Uterus (tissue), 4 donors: Measurements from ENCODE around the gene NRBF2. TPM values are rescaled to one million over a fixed set of nuclear protein-coding genes. Genes with fewer than 3 reads are reported as not detected.
"Not testable (repeated sequence)": the region's sequence is repeated elsewhere in the genome, so short reads cannot be mapped to it uniquely, and the experiment has no call there.

Experiments
- DNase-seq, 2 donors: peaks; one replicate each; pipeline ENCODE4 v3.0.0-alpha.2; 2019 to 2020
- H3K27ac ChIP-seq, 2 donors: fragments of 200-600 bp; sonication (generic); 1 replicate in 1 of 2; 2 replicates in 1 of 2; pipeline ENCODE4 v1.5.1; 2016 to 2018
- H3K27me3 ChIP-seq, 2 donors: fragments of 200-600 bp; sonication (generic); one replicate each; pipeline ENCODE4 v1.5.1; 2018 to 2019; ENCODE audit warnings: control low read depth in 1 of 2
- H3K36me3 ChIP-seq, 2 donors: fragments of 200-600 bp; sonication (generic); one replicate each; pipeline ENCODE4 v1.5.1; 2019; ENCODE audit warnings: control low read depth in 1 of 2
- H3K4me1 ChIP-seq, 2 donors: fragments of 200-600 bp; sonication (generic); one replicate each; pipeline ENCODE4 v1.5.1; 2018 to 2019; ENCODE audit warnings: control low read depth in 1 of 2
- H3K4me3 ChIP-seq, 2 donors: fragments of 200-600 bp; sonication (generic); 1 replicate in 1 of 2; 2 replicates in 1 of 2; pipeline ENCODE4 v1.5.1; 2018 to 2019; ENCODE audit warnings: mild to moderate bottlenecking in 1 of 2
- H3K9me3 ChIP-seq, 2 donors: fragments of 200-600 bp; sonication (generic); one replicate each; pipeline ENCODE4 v1.5.1; 2019; ENCODE audit warnings: control low read depth in 1 of 2
- CTCF ChIP-seq, 4 experiments: fragments of 200-600 bp in 2 of 4; fragments of 450-650 bp in 2 of 4; sonication (generic) in 2 of 4; IDR thresholded peaks; one replicate each; pipeline ENCODE4 v1.5.1; 2016 to 2019; ENCODE audit warnings: antibody characterized with exemption in 4 of 4, mild to moderate bottlenecking in 2 of 4, moderate library complexity in 1 of 4
- POLR2A ChIP-seq, 2 donors: fragments of 450-650 bp; IDR thresholded peaks; one replicate each; pipeline ENCODE4 v1.6.1; 2016; ENCODE audit warnings: antibody characterized with exemption in 2 of 2, mild to moderate bottlenecking in 1 of 2, moderate library complexity in 1 of 2
- intact Hi-C: fragments of 100-400 bp; cut with DNase I; formaldehyde crosslinking; loops from one replicate; pipeline ENCODE4 v1.15.1; 2023; ENCODE audit warnings: low total_unique reads
- total RNA-seq, 4 donors: library from RNA; depleted of rRNA in 3 of 4; stranded (reverse); fragments of >200 nt in 3 of 4; gene quantifications; one replicate each; pipeline versions ENCODE4 v1.1.0 to v1.2.4, GENCODE V29; 2014 to 2023
- donor health status: DM: yes; HTN: yes; CAD: no.

NRBF2 gene
- total RNA-seq, 4 donors from 2014 or later = 4.1 to 20.7 (median 17.0) TPM

GRCh38 chr10:63145782-63146181 is 12.7 kb downstream of the NRBF2 start:
- no peaks in the 10 kb centered on the region for H3K27me3 ChIP-seq
- no peak overlapping the region for H3K4me3 ChIP-seq

GRCh38 chr10:63146503-63146902 is 13.4 kb downstream of the NRBF2 start:
- Histone ChIP-seq H3K9me3 (no peaks in the 10 kb centered on the region), H3K27ac (peak overlapping the region; percentile 5 to 30), H3K4me1 (no peaks in the 10 kb centered on the region), H3K4me3 (no peak overlapping the region), H3K36me3 (no peaks in the 10 kb centered on the region), H3K27me3 (no peaks in the 10 kb centered on the region)
- no peak for DNase-seq
- intact Hi-C loops = no loop called here
- TF ChIP-seq POLR2A (IDR thresholded peaks at IDR 0.05) (no peak), CTCF (IDR thresholded peaks at IDR 0.05) (no peak)

More at GRCh38 chr10:63145782-63146181, 12.7 kb downstream of the NRBF2 start:
- no peaks in the 10 kb centered on the region for H3K36me3 ChIP-seq
- H3K4me1 ChIP-seq = no peaks in the 10 kb centered on the region
- H3K9me3 ChIP-seq = no peaks in the 10 kb centered on the region
- intact Hi-C loops = no loop called here
- TF ChIP-seq CTCF (IDR thresholded peaks at IDR 0.05) = no peak
- no peak for TF ChIP-seq POLR2A (IDR thresholded peaks at IDR 0.05)
- DNase-seq = no peak
- H3K27ac ChIP-seq = peak overlapping the region; percentile 5 to 30

GRCh38 chr10:63150745-63151144 is 17.6 kb downstream of the NRBF2 start:
- no peak overlapping the region for H3K27ac ChIP-seq
- peaks cover 0 to 4% of the 10 kb centered on the region in 2 donors for H3K4me1 ChIP-seq
- no peaks in the 10 kb centered on the region for H3K27me3 ChIP-seq
- H3K9me3 ChIP-seq = no peaks in the 10 kb centered on the region
- no peak for DNase-seq
- intact Hi-C loops = no loop called here
- no peak overlapping the region for H3K4me3 ChIP-seq
- no peak for TF ChIP-seq POLR2A (IDR thresholded peaks at IDR 0.05)
- H3K36me3 ChIP-seq = no peaks in the 10 kb centered on the region

- peak overlapping the region; percentile 46 to 64 for H3K27ac ChIP-seq
- peaks cover 0 to 13% of the 10 kb centered on the region in 2 donors for H3K4me1 ChIP-seq
- H3K4me3 ChIP-seq, H3K36me3 ChIP-seq, intact Hi-C loops, H3K9me3 ChIP-seq, H3K27me3 ChIP-seq: not testable (repeated sequence)
- DNase-seq = peak in 1 of 2 donors; percentile 44
Measured at GRCh38 chr10:63153868-63154545, 20.9 kb downstream of the NRBF2 start.

- H3K9me3 ChIP-seq = no peaks in the 10 kb centered on the region
- no peaks in the 10 kb centered on the region for H3K36me3 ChIP-seq
- DNase-seq = no peak
- H3K27ac ChIP-seq = peak overlapping the region; percentile 69 to 83
- intact Hi-C loops = loop anchor here (5.0 kb wide), 1 partner anchor 717 kb away; no protein-coding TSS in a partner anchor
- no peak overlapping the region for H3K4me3 ChIP-seq
- peaks cover 0 to 13% of the 10 kb centered on the region in 2 donors for H3K4me1 ChIP-seq
- no peaks in the 10 kb centered on the region for H3K27me3 ChIP-seq
- TF ChIP-seq POLR2A (IDR thresholded peaks at IDR 0.05) (no peak), CTCF (IDR thresholded peaks at IDR 0.05) (no peak)
Measured at GRCh38 chr10:63154546-63155387, 21.6 kb downstream of the NRBF2 start.
